ENCODE results near the gene ZBBX.

GRCh38 chr3:167228135-167228534 lies 152.0 kb downstream of the ZBBX start:
- TF ChIP-seq ATF2 (CRISPR knock-in tag; IDR thresholded peaks at IDR 0.05; ENCODE audit: borderline replicate concordance, low read depth) (no peak), USF2 (CRISPR knock-in tag; IDR thresholded peaks at IDR 0.05) (no peak), CTCF (IDR thresholded peaks at IDR 0.05) (no peak), ARID4B (CRISPR knock-in tag; IDR thresholded peaks at IDR 0.05; ENCODE audit: borderline replicate concordance) (no peak), E2F1 (CRISPR knock-in tag; IDR thresholded peaks at IDR 0.05) (no peak), E2F5 (CRISPR knock-in tag; IDR thresholded peaks at IDR 0.05) (no peak), JUN (CRISPR knock-in tag; IDR thresholded peaks at IDR 0.05) (no peak), SP1 (CRISPR knock-in tag; conservative IDR thresholded peaks at IDR 0.05) (no peak), ZNF281 (CRISPR knock-in tag; IDR thresholded peaks at IDR 0.05) (no peak), NFYB (CRISPR knock-in tag; conservative IDR thresholded peaks at IDR 0.05; ENCODE audit: low read depth) (no peak), ETV6 (CRISPR knock-in tag; IDR thresholded peaks at IDR 0.05) (no peak), ERG (CRISPR knock-in tag; IDR thresholded peaks at IDR 0.05) (no peak)

Measured in WTC11 (cell line).